GM12878 (cell line): ENCODE results near the gene CHD6. TPM values are rescaled to one million over a fixed set of nuclear protein-coding genes. Genes with fewer than 3 reads are reported as not detected.

Experiments
- ATAC-seq: fragments of 200-7000 bp; cut with Tn5 transposase; 3 replicates; pipeline ENCODE4 v1.9.1; 2020; ENCODE audit warnings: mild to moderate bottlenecking, moderate library complexity
- BruUV-seq: library from RNA; stranded (reverse); fragments of 400-500 nt; replicated peaks from 2 replicates; lab custom pipeline; 2021; lab: Mats Ljungman, UMichigan
- CTCF ChIA-PET: fragments of 300-600 bp; sonication (Branson Sonifier 250); formaldehyde crosslinking; extraction: SDS; loops from one replicate; lab custom pipeline; 2021; ENCODE audit warnings: inconsistent platforms; lab: Yijun Ruan, JAX
- POLR2A ChIA-PET: fragments of 350-600 bp; formaldehyde crosslinking; extraction: SDS; loops from one replicate; lab custom pipeline; 2021; ENCODE audit warnings: inconsistent platforms; lab: Charles Lee
- RAD21 ChIA-PET: fragments of 300-600 bp; sonication (Branson Sonifier 250); formaldehyde crosslinking; loops from one replicate; lab custom pipeline; 2023; ENCODE audit warnings: antibody characterized with exemption; ENCODE audit not compliant: unreplicated experiment; lab: Charles Lee
- SMC1A ChIA-PET: fragments of 300-600 bp; sonication (Branson Sonifier 250); formaldehyde crosslinking; loops from one replicate; lab custom pipeline; 2023; ENCODE audit not compliant: unreplicated experiment, uncharacterized antibody; lab: Charles Lee
- DNase-seq: peaks from one replicate; pipeline ENCODE4 v3.0.0-alpha.2; 2011; ENCODE audit warnings: low read depth, low spot score
- FAIRE-seq: peaks from 3 replicates; lab custom pipeline; 2011; peaks lifted over from hg19 to GRCh38; lab: Jason Lieb, UNC
- H2AFZ ChIP-seq: 2 replicates; pipeline ENCODE4 v1.6.0; 2011; ENCODE audit warnings: low read depth, low read length, control low read depth; ENCODE audit not compliant: control insufficient read depth
- H3K27ac ChIP-seq: 2 replicates; pipeline ENCODE4 v1.5.1; 2011; ENCODE audit warnings: control low read depth; ENCODE audit not compliant: control insufficient read depth, insufficient read depth
- H3K27me3 ChIP-seq, 2 experiments: replicated peaks in 1 of 2; 2 replicates each; pipeline versions ENCODE4 v1.6.0 to v1.6.1; 2011; ENCODE audit warnings: low read length in 1 of 2; ENCODE audit not compliant: control insufficient read depth in 2 of 2, insufficient read depth in 2 of 2
- H3K36me3 ChIP-seq, 2 experiments: 2 replicates each; pipeline ENCODE4 v1.5.1; 2011; ENCODE audit warnings: low read length in 1 of 2; ENCODE audit not compliant: control insufficient read depth in 2 of 2, insufficient read depth in 2 of 2
- H3K4me1 ChIP-seq: 2 replicates; pipeline ENCODE4 v1.6.1; 2011; ENCODE audit warnings: mild to moderate bottlenecking, low read length, moderate library complexity, mixed read lengths; ENCODE audit not compliant: control insufficient read depth, insufficient read depth
- H3K4me2 ChIP-seq: 2 replicates; pipeline ENCODE4 v1.6.0; 2011; ENCODE audit warnings: control low read depth; ENCODE audit not compliant: control insufficient read depth, insufficient read depth
- H3K4me3 ChIP-seq: fragments of 200-600 bp; sonication (generic); 2 replicates; pipeline ENCODE4 v1.5.1; 2016
- H3K79me2 ChIP-seq: 2 replicates; pipeline ENCODE4 v1.6.0; 2011; ENCODE audit warnings: low read length; ENCODE audit not compliant: control insufficient read depth, insufficient read depth
- H3K9ac ChIP-seq: 2 replicates; pipeline ENCODE4 v1.8.0; 2011; ENCODE audit warnings: low read length, control low read depth, mixed read lengths; ENCODE audit not compliant: control insufficient read depth, insufficient read depth
- H3K9me3 ChIP-seq: replicated peaks from 3 replicates; pipeline ENCODE4 v1.5.1; 2011; ENCODE audit warnings: mild to moderate bottlenecking, low read length; ENCODE audit not compliant: control insufficient read depth, insufficient read depth
- H4K20me1 ChIP-seq: 2 replicates; pipeline ENCODE4 v1.6.0; 2011; ENCODE audit not compliant: control insufficient read depth, insufficient read depth
- SPI1 ChIP-seq: IDR thresholded peaks from 2 replicates; pipeline ENCODE4 v1.6.1; 2011; ENCODE audit warnings: low read depth, mild to moderate bottlenecking, low read length, moderate library complexity, borderline replicate concordance; ENCODE audit not compliant: insufficient read depth
- TCF7 ChIP-seq: IDR thresholded peaks from 2 replicates; pipeline ENCODE4 v1.6.1; 2014; ENCODE audit warnings: antibody characterized with exemption, borderline replicate concordance
- USF1 ChIP-seq: IDR thresholded peaks from 2 replicates; pipeline ENCODE4 v1.6.1; 2011; ENCODE audit warnings: borderline replicate concordance, low read depth, mild to moderate bottlenecking, moderate library complexity, mixed read lengths, low read length; ENCODE audit not compliant: insufficient read depth; ENCODE audit errors: extremely low read length
- WGBS: methylation state at CpG from one replicate; pipeline ENCODE4 v1.1.6; 2016; ENCODE audit warnings: low lambda C conversion rate; ENCODE audit not compliant: insufficient replicate concordance, insufficient coverage; ENCODE audit errors: missing lambda C conversion rate; 5-methylcytosine and 5-hydroxymethylcytosine counted together
- in situ Hi-C: fragments of 300-500 bp; cut with MboI; formaldehyde crosslinking; loops from 9 replicates; pipeline ENCODE4 v1.14.3; 2018; ENCODE audit warnings: mixed read lengths
- intact Hi-C: fragments of 100-400 bp; cut with micrococcal nuclease; formaldehyde crosslinking; loops from one replicate; pipeline ENCODE4 v1.14.2; 2022; ENCODE audit not compliant: unreplicated experiment
- polyA plus RNA-seq, 11 experiments: library from polyadenylated mRNA; depleted of rRNA in 4 of 11; unstranded in 6 of 11; stranded (reverse) in 5 of 11; fragments of >200 nt; fragmentation: Nextera tagmentation in 4 of 11; fragmentation: Illumina TruSeq in 1 of 11; extraction: Ambion mirVana in 4 of 11; extraction: Trizol in 1 of 11; gene quantifications; 1 replicate in 1 of 11; 2 replicates in 10 of 11; pipeline versions ENCODE4 v1.2.1 to v1.2.3, GENCODE V29; 2011 to 2016; ENCODE audit warnings: inconsistent platforms in 2 of 11, missing spikeins in 2 of 11, low read depth in 1 of 11
- total RNA-seq, 4 experiments: library from RNA; depleted of rRNA in 3 of 4; stranded (reverse); fragments of >200 nt in 3 of 4; fragmentation: Illumina TruSeq in 1 of 4; extraction: Trizol in 1 of 4; gene quantifications; 2 replicates each; pipeline versions ENCODE4 v1.2.1 to v1.2.3, GENCODE V29; 2013 to 2021
- TF ChIP-seq, protein P1 (sequence below): IDR thresholded peaks from 2 replicates; pipeline ENCODE4 v1.6.1; 2012; ENCODE audit warnings: low read depth, low read length, improper control_type of control experiment

The CHD6 gene
- total and polyA plus RNA-seq, 10 of the 15 experiments (the other 5 are each of a cell fraction or from before 2014, with no cell fraction given), result 4.3 to 25.5 (median 17.1) TPM

- FAIRE-seq, result no peak
- ChIA-PET POLR2A (no interaction called here), SMC1A (interaction anchor here (1.6 kb wide), 1 partner anchor 12 kb away, joined by 4 read pairs; no protein-coding TSS in a partner anchor), CTCF (no interaction called here), RAD21 (no interaction called here)
- peaks cover 3 to 4% of the 10 kb centered on the region in 2 experiments for H3K36me3 ChIP-seq
- ATAC-seq, result no peak
- H3K4me2 ChIP-seq, result no peak overlapping the region
- intact Hi-C loops, result no loop called here
- WGBS, result 87% methylated on average over 4 of the region's 4 CpGs
- H3K9me3 ChIP-seq, result peaks cover 2% of the 10 kb centered on the region; the same call in 1 of the 3 replicates
- DNase-seq, result no peak
- no peak overlapping the region for H3K4me3 ChIP-seq
- H3K27ac ChIP-seq, result no peak overlapping the region
- H4K20me1 ChIP-seq, result no peaks in the 10 kb centered on the region
- H3K4me1 ChIP-seq, result no peaks in the 10 kb centered on the region
- H3K9ac ChIP-seq, result no peak overlapping the region
- TF ChIP-seq USF1 (no peak), SPI1 (no peak), TCF7 (no peak)
- TF ChIP-seq, protein P1, sequence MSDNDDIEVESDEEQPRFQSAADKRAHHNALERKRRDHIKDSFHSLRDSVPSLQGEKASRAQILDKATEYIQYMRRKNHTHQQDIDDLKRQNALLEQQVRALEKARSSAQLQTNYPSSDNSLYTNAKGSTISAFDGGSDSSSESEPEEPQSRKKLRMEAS, result no peak
- H3K79me2 ChIP-seq, result no peaks in the 10 kb centered on the region
- in situ Hi-C loops, result no loop called here
- H3K27me3 ChIP-seq, result no peaks in the 10 kb centered on the region
- H2AFZ ChIP-seq, result no peak overlapping the region
- no TSS peak for BruUV-seq
Measured at GRCh38 chr20:41506192-41506915, 111.8 kb downstream of the CHD6 start.
